ENCODE results near the gene GSC2.

DNA sequence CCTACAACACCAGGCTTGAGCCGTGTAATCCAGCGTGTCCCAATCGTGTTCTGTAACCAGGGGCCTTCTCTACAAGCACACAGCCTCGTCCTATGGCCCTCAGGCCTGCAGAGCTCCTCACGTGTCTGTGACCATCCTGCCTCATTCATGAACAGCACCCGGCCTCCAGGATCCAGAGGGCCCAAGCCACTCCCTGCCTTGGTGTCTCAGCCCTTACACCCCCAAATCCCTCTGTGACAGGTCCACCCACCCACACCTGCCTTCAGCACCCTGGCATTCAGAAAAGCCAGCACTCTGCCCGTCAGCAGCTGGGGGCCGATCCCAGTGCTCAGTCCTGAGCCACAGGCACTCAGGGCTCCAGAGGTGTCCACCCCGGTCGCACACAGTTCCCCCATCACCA lies 13.2 kb downstream of the GSC2 start:
- TF ChIP-seq CTCF (IDR thresholded peaks at IDR 0.05; ENCODE audit: insufficient read depth, low read depth, low read length) (no peak), EZH2 (IDR thresholded peaks at IDR 0.05; ENCODE audit: insufficient read depth, low read length) (no peak)
